Activated CD8-positive, alpha-beta memory T cell treated with anti-CD3 and anti-CD28 coated beads, Interleukin-2, amount 50 U/mL, for 1 hour (primary cell): ENCODE results near the gene P3H1.
"Not testable (repeated sequence)": the region's sequence is repeated elsewhere in the genome, so short reads cannot be mapped to it uniquely, and the experiment has no call there.

Experiments used
- DNase-seq: peaks from one replicate; pipeline ENCODE4 v3.0.0-alpha.2; 2020; ENCODE audit errors: extremely low read depth

P3H1 gene

DNA sequence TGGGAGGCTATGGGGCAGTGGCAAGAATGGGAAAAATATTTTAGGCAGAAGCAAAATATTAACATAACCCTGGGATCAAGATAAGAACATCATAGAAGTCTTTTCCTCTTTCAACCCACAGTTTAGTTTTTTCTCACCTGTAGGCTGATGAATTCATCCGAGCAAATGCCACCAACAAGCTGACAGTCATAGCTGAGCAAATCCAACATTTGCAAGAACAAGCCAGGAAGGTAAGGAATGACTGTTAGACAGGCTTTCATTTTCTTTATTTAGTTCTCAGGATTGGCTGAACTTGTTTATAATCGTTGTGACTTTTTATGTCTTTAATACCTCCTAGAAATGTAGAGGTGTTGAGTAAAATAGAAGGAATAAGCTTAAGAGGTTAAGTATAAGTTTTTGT lies 6.6 kb upstream of the P3H1 start:
- DNase-seq = no peak

DNA sequence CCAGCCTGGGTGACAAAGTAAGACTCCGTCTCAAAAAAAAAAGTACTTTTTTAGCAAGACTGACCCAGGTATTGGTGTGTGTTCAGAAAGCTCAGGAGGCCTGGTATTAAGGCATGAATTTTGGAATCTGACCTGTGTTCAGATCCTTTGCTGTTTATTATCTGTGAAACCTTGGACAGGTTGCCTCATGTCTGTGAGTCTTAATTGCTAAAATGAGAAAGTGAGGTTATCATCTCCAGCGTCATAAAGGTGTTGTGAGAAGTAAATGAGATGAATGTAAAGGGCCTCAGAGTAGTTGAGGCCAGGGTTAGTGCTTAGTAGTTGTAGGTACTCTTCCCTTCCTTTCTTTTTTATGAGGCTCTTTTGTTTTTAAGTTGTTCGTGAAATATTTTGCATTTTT lies 3.0 kb upstream of the P3H1 start:
- no peak for DNase-seq

DNA sequence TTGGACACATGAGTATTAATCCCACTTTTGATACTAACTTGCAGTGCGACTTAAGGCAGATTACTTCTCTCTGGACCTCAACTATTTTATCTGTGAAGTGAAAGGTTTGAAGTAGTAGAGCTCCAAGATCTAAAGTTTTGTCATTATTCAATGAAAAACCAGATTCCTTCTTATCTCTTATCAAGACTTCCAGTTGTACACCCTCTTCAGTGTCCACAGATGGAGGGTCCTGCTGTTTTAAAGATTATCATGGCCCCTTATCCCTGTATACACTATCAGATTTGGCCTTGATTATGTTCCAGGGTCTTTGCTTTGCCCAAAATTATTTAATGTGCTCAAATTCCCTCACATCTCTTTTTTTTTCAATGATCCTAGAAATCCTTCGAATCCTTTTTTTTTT lies 1.3 kb upstream of the P3H1 start:
- DNase-seq = no peak

DNA sequence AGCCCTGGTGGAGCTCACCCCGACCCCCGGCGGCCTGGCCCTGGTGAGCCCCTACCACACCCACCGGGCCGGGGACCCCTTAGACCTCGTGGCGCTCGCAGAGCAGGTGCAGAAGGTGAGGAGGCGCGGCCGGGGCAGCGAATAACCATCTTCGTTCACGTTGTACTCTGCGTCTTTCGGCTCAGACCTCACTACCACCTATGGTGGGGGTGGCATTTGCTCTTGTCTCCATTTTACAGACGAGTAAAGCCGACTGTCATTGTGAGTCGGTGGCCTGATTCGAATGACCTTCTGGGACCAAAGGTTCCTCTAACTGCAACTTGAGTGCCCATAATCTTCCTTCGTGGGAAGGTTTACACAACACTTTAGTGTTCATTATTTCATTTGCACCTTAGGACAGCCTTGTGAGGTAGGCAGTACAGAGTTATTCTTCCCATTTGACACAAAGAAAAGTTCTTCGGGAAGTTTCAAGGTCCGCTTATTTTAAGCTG lies 727 bp upstream of the P3H1 start:
- DNase-seq = no peak

DNA sequence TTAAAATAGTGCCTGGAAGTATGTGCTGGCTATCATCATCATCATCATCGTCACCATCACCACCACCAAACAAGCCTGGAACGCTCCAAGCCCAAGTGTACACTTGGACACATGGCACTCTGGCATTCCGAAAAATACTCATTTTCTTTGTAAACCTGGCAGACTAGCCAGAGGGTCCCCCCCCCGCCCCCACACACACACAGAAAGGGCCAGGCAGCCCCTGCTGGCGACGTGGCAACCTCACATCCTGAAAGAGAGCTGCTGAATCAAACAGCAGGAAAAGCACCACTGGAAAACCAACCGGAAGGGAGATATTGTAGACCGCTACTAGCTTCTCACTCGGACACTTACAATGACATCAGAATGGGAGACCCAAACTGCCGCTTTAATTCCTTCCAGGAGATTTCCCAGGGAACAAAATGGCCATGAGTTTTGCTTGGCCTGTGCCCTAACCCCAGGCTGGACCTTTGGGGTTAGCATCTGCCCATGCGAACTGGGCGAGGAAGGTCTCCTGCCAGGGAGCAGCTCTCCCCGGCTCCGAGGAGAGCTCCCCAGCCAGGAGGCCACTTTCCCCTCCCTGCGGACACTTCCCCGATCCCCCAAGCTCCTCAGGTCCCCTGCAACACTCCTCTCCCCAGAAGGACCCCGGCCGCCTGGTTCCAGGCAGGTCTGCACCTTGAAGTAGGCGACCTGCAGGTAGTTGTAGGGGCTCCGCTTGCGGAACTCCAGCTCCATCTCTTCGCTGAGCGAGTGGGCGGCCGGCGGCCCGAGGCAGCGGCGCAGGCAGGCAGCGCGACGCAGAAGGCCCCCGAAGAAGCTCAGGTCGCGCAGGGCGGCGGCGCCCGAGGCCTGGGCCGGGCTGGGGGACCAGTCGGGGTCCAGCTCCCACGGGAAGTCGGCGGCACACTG lies 742 bp downstream of the P3H1 start:
- no peak for DNase-seq

DNA sequence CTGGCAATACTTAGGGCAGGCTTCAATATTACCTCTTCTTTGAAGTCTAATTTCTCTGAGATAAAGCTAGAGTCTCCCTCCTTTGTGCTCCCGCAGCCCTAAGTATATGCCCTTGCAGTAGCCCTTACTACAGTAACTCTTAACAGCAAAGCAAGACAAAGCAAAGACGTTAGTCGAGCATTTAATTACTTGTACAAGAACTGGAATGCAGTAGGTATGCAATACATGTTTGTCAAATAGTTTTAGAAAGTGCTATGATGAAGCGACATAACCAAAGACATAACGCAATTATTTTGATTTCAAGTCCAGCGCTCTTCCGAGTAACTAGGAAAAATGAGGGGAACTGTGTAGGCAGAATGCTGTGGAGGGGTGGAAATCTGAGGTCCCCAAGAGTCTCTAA lies 1.6 kb downstream of the P3H1 start:
- DNase-seq = no peak

DNA sequence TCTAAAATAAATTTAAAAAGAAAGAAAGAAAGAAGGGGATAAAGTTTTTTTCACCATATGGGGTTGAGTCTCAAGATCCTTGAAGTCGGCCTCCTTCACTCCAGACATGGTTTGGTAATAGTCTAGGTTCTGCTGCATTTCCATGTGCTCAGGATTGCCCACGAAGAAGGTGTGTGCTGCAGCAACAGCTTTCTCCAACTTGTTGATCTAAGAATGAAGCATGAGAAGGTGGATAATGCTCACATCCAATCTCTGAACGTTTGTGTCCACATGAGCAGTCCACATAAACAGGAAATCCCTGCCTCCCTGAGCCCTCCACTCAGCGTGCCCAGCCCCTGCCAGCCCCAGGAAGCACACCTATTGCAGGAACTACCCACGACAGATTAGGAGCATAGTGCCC lies 4.6 kb downstream of the P3H1 start:
- DNase-seq = no peak

DNA sequence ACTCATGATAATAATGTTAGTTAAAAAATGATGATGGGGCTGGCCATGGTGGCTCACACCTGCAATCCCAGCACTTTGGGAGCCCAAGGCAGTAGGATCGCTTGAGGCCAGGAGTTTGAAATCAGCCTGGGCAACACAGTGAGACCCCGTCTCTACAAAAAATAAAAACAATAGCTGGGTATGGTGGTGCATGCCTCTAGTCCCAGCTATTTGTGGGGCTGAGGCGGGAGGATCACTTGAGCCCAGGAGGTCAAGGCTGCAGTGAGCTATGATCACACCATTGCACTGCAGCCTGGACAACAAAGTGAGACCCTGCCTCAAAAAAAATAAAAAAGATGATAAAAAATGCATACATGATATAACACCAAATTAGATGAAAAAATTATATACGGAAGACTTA lies 5.3 kb downstream of the P3H1 start:
- DNase-seq = no peak

DNA sequence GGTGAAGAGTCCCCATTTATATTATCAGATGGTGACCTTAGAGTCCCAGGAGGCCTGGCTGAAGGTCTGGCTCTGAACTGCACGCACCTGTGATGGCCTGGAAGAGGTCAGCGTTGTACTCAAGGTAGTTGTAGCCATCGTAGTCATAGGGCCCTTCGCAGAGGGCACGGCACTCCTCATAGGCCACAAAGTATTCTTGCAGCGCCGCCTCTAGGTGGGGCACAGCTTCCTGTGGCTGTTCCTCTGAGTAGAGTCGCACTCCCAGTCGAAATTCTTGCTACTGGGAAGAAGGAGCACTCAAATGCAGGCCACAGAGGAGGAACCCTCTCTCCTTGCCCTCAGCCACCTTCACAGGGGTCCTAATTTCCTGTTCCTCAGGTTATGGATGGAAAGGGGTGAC lies 7.7 kb downstream of the P3H1 start:
- no peak for DNase-seq

DNA sequence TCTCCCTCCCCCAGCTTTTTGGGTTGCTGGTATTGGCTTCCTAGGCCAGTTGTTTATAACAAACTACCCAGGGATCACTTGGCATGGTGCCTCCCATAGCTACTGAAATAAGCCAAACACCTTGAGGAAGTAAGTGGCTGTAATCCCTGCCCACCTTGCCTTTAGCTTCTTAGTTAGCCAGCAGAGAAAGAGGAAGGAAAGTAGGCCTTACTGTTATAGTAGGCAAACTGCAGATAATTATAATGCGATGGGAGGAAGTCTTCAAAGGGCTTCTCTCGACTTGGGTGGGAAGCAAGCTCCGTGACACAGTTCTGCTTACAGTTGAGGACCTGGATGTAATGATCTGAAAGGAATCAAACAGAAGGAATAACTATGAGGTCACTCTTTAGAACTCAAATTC lies 8.2 kb downstream of the P3H1 start:
- DNase-seq = no peak

DNA sequence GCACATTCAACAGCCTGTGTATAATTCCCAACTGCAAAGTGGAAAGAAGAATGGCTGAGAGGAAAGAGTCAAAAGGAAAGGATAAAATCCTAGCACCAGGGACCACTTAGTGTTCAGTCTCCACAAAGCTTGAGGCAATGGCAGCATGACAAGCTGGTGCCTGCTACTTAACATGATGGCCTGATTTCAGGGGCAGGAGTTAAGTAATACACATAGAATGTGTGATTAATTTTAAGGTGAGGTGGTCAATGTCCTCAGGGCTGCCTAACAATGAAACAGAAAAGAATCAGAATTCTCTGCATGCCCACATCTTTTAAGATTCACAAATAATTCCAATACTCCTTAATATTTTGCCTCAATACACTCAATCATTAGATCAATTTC lies 8.9 kb downstream of the P3H1 start:
- no peak for DNase-seq

DNA sequence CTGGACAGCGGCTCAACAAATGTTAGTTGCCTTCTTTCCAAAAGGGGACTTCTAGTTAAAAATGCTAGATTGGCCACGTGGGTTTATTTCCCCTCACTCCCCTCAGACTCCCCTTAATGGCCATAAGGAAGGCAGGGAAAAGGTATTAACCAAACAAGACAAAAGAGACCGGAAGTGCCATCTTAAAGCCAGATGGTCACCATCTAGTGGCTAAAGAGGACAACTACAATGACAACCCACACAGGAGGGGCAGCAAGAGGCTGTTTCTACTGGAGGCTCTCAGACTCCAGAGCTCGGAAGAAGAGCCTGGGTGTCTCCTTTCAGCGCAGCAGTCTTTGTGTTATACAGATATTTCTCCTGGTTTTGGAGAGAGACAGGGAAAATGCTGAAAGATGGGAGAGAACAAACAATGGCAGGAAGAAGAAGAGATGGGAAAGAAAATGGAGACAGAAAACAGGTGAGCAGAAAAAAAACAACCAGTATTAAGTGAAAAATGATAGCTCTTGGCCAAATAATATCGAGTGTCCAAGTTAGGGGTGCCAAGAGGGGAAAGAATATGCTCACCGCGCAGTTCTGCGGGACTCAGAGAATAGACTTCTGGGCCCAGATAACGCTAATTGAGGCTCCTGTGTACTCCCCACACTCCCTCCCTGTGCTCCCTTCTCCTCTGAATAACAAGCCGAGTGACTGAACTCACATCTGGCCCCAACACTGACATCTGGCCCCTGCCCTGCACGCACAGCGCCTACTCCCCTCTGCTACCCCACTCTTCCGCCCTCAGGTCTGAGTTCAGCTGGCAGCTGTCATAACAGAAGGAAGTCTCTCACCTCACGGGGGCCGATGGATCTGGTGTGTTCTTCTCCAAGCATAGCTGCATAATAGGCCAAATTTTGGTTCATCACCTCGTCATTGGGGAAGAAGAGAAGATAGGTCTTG lies 9.6 kb downstream of the P3H1 start:
- no peak for DNase-seq

DNA sequence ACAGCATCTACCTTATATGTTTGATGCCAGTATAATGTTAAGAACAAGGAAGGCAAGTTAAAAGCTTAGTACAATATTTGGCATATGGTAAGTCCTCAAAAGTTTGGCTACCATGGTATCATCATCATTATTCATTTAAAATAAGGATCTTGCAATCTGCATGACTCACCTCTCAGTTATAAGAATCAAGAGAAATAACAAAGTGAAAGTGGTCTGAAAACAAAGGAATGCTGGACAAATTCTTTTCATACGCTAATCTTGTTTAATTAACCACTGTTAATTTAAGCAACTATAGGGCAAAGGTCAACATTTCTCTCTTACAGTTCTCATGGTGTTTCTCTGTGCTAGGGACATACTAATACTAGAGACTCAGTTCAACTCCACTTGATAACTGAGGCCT lies 13.8 kb downstream of the P3H1 start:
- no peak for DNase-seq

DNA sequence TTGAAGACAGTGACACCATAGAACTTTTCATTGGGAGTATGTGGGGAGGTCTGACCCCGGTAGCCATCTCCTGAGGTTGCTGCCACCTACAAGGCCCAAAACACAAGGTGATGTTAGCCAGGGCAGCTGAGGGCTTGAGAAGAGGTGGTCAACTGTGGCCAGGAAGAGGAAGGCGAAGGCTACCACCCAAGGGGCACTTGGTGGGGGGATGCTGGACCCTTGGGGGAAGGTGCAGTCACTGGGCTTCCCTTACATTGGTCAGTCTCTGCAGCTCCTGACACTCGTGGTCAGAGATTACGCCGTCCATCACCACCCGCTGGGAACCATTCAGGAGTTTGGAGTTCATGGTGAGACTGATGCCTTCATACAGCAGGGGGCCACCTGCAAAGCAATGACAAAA lies 14.5 kb downstream of the P3H1 start:
- no peak for DNase-seq

DNA sequence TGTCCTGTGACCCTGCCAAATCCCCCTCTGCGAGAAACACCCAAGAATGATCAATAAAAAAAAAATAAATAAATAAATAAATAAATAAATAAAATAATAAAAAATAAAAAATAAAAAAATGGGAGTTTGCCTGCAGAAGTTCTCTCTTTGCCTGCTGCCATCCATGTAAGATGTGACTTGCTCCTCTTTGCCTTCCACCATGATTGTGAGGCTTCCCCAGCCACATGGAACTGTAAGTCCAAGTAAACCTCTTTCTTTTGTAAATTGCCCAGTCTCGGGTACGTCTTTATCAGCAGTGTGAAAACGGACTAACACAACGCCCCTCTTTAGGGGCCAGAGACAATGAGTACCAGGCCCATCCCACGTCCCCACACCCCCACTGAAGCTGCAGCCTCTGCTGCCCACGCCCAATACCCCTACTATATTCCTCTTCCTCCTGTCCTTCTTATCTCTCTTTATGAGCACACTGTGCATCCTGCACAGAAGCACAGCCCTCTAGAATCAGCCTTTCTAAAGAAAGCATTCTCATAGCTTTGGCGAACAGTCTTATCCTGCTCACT lies 15.2 kb downstream of the P3H1 start:
- DNase-seq = not testable (repeated sequence)

DNA sequence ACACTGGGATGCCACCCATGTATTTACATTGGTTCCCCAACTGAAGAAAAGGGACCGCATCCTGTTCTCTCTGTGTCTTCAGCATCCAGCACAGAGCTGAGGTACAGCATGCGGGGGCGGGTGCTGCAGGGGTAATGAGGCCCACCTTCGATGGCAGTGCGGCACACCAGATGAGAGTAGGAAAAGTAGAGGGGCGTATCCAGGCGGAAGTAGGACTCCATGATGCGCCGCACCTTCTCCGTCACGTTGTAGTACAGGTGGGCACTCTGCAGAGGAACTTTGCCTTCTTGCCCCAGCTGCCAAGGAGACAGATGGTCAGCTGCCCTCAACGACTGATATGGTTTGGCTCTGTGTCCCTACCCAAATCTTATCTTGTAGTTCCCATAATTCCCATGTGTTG lies 16.8 kb downstream of the P3H1 start:
- no peak for DNase-seq

DNA sequence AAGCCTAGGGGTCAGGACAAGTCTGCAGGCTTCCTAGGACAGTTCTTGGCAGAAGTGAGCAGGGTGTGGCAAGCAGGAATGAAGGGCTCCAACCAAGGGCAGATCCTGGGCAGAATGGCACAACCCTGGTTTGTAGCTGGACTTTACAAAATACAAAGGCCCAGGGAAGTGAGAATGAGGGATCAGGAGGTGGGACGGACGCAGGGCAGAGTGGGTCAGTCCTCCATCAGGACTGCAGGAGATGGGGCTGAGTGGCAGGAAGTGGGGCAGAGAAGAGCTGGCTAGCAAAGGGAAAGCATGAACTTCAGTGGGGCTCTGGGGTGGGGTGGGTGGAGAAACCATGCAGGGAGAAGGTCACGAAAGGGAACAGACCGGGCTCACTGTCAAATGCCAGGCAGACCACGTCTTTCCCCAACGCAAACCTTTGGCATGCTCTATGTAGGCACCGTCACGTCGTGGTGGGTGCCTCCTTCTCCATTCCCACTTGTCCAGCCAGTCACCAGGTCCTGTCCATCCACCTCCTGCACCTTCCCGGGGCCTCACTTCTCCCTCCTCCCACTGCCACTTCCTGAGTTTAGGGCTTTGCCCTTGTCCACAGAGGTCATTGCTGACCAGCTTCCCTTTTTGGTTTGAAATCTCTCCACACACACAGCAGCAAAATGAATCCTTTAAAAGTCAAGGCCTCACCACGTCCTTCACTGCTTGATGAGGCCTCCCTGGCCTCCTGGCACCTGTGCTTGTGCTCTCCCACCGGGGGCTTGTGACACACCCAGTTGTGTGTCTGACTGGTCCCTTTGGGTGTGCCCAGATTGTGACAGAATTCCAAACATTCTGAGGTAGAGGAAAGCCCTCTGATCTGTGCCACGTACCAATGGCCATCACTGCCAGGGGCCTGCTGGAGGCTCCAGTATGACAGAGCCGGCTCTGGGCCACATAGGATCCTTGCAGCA lies 18.1 kb downstream of the P3H1 start:
- no peak for DNase-seq

DNA sequence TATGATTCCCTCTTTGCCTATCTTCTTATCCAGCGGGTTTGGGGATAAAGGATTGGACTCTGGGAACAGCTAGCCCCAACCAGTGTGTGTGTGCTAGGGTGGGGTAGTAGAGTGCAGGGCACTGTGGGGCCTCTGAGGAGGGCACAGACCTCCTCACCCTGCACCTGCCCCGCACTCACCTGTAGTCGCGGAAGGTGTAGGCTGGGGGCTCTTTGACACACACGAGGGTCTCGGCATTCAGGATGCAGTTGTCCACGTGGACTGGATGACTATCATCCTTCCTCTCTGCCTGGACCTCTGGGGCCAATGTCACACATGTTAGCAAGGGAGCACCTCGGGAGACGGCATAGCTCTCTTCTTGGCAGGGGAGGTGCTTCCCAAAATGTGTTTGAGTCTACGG lies 18.8 kb downstream of the P3H1 start:
- no peak for DNase-seq

DNA sequence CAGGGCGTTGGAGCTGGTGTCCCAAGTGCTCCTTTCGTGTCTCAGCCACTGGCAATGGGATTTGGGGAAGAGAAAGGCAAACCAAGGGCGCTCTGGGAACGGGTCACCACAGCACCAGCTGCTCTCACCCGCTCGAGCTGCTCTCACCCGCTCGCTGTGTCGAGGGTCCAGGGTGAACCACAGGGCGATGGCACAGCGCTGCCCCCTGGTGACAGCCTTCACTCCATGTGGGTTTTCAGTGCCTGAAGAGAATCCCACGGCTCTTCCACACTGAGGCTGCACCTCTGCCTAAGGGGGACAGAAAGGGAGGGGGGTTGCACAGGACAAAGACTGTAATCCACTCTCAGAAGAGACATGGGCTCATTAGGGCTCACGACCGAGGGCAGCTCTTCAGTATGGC lies 19.7 kb downstream of the P3H1 start:
- DNase-seq = no peak

DNA sequence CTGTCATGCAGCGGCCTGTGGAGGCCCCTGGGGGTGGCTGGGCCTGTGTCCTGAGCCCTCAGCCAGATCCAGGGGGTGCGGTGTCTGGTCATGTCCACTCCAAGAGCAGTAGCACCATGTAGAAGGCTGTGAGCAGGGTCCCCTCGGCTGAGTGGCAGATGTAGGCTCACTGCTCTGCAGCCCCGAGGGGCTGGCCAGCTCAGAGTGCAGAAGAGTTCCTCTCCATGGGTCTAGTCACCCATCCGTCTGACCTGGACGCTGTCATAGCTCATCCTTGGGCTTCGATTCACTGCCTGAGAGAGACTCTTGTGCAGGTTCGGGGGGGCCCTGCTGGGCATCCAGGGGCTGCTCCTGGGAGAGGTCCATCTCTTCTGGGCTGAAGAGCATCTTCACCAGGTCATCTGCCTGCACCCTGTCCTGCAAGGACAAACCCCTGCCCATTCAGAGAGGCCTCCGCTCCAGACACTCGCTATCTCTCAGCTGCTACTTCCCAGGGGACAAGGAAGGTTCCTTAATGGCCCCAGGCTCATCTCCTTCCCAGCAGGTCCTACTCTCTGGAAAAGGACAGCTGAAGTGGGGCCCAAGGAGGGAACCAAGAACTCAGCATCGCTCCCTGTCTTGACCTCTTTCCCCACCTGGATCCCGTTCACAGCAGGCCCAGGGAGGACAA lies 20.3 kb downstream of the P3H1 start:
- DNase-seq = no peak

DNA sequence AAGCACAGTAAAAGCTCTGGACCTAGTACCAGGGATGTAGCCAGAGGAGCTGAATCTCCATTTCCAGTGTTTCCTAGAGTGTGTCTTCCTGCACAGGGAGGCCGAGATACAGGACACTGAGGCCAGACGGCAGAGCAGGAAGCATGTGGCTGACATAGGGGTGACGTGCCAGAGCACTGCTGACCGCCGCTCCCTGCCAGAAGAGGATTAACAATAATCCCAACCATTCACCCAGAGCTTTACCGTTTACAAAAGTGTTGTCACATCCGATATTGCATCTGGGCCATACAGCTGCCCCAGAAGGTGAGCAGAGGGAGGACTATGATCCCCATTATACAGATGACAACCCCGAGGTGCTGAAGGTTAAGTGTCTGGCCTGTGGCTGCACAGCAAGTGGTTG lies 21.0 kb downstream of the P3H1 start:
- DNase-seq = no peak
